HepG2 (cell line): ENCODE measurements around the gene ANKHD1. TPM values are rescaled to one million over a fixed set of nuclear protein-coding genes. Genes with fewer than 3 reads are reported as not detected.
A peak's percentile ranks its signal among the peaks of the same experiment; 100 is the strongest.

Experiments
- BHLHE40 ChIP-seq: IDR thresholded peaks from 2 replicates; pipeline ENCODE4 v1.6.1; 2011; ENCODE audit warnings: low read length, improper control_type of control experiment
- EP300 ChIP-seq, 3 experiments: sonication (generic) in 1 of 3; formaldehyde crosslinking in 1 of 3; IDR thresholded peaks; 2 replicates each; pipeline versions ENCODE4 v1.5.1 to v1.6.1; 2011 to 2020; ENCODE audit warnings: low read depth in 2 of 3, low read length in 2 of 3, borderline replicate concordance in 1 of 3, improper control_type of control experiment in 1 of 3, mild to moderate bottlenecking in 1 of 3, missing genetic modification reagents in 1 of 3, moderate library complexity in 1 of 3
- GATAD2A ChIP-seq: IDR thresholded peaks from 2 replicates; pipeline ENCODE4 v1.6.1; 2016
- GTF3A ChIP-seq: sonication (generic); formaldehyde crosslinking; conservative IDR thresholded peaks from 2 replicates; pipeline ENCODE4 v1.4.0; 2020; ENCODE audit warnings: mild to moderate bottlenecking, missing genetic modification reagents
- MIER2 ChIP-seq: IDR thresholded peaks from 2 replicates; pipeline ENCODE4 v1.6.1; 2016; ENCODE audit warnings: missing biosample characterization, missing genetic modification reagents
- MTERF4 ChIP-seq: sonication (generic); formaldehyde crosslinking; IDR thresholded peaks from 2 replicates; pipeline ENCODE4 v1.8.0; 2023; ENCODE audit warnings: mild to moderate bottlenecking, missing genetic modification reagents
- SP140L ChIP-seq: sonication (generic); formaldehyde crosslinking; IDR thresholded peaks from 2 replicates; pipeline ENCODE4 v1.4.0; 2020; ENCODE audit warnings: missing genetic modification reagents, borderline replicate concordance
- SSRP1 ChIP-seq: IDR thresholded peaks from 2 replicates; pipeline ENCODE4 v1.6.1; 2016; ENCODE audit warnings: control low read depth
- XRCC5 ChIP-seq: fragments of 200-400 bp; formaldehyde crosslinking; optimal IDR thresholded peaks from 2 replicates; pipeline ENCODE3; 2017; ENCODE audit warnings: mild to moderate bottlenecking, low read length
- ZNF10 ChIP-seq: sonication (generic); formaldehyde crosslinking; IDR thresholded peaks from 2 replicates; pipeline ENCODE4 v1.4.0; 2020; ENCODE audit warnings: mild to moderate bottlenecking, low read depth, missing genetic modification reagents, borderline replicate concordance
- ZNF383 ChIP-seq: sonication (generic); formaldehyde crosslinking; IDR thresholded peaks from 2 replicates; pipeline ENCODE4 v1.4.0; 2020; ENCODE audit warnings: missing genetic modification reagents, mild to moderate bottlenecking, borderline replicate concordance
- ZNF407 ChIP-seq: sonication (generic); formaldehyde crosslinking; IDR thresholded peaks from one replicate; pipeline ENCODE4 v1.5.1; 2020; ENCODE audit warnings: mild to moderate bottlenecking, missing genetic modification reagents; ENCODE audit errors: not compliant biosample characterization
- ZNF563 ChIP-seq: sonication (generic); formaldehyde crosslinking; IDR thresholded peaks from 2 replicates; pipeline ENCODE4 v1.8.0; 2022; ENCODE audit warnings: mild to moderate bottlenecking, moderate library complexity, missing genetic modification reagents
- ZNF572 ChIP-seq: sonication (generic); formaldehyde crosslinking; IDR thresholded peaks from 2 replicates; pipeline ENCODE4 v1.5.1; 2020; ENCODE audit warnings: mild to moderate bottlenecking, missing genetic modification reagents
- ZNF709 ChIP-seq: sonication (generic); formaldehyde crosslinking; IDR thresholded peaks from 2 replicates; pipeline ENCODE4 v1.5.0; 2020; ENCODE audit warnings: mild to moderate bottlenecking, missing genetic modification reagents
- ZNF713 ChIP-seq: sonication (generic); formaldehyde crosslinking; IDR thresholded peaks from 2 replicates; pipeline ENCODE4 v1.4.0; 2020; ENCODE audit warnings: mild to moderate bottlenecking, missing genetic modification reagents
- ZSCAN5A ChIP-seq: sonication (generic); formaldehyde crosslinking; IDR thresholded peaks from 2 replicates; pipeline ENCODE4 v1.8.0; 2022; ENCODE audit warnings: mild to moderate bottlenecking, missing genetic modification reagents, borderline replicate concordance
- polyA plus RNA-seq, 8 experiments: library from polyadenylated mRNA; depleted of rRNA in 3 of 8; stranded (reverse) in 7 of 8; unstranded in 1 of 8; fragments of >200 nt; fragmentation: Illumina TruSeq in 4 of 8; extraction: Trizol in 4 of 8; gene quantifications; 2 replicates each; pipeline versions ENCODE4 v1.2.1 to v1.2.3, GENCODE V29; 2011 to 2016; ENCODE audit warnings: low read depth in 4 of 8, missing spikeins in 1 of 8, mixed read lengths in 1 of 8; ENCODE audit not compliant: insufficient read depth in 1 of 8
- total RNA-seq, 5 experiments: library from RNA; depleted of rRNA; stranded (reverse); fragments of >200 nt; fragmentation: Illumina TruSeq; extraction: Trizol; gene quantifications; 2 replicates each; pipeline ENCODE4 v1.2.3, GENCODE V29; 2016; ENCODE audit warnings: low read depth in 1 of 5

The ANKHD1 gene
- total and polyA plus RNA-seq, 2 of the 13 experiments (the other 11 are each of a cell fraction or from before 2014, with no cell fraction given) = 69.9 to 82.0 TPM

GRCh38 chr5:140546851-140547507 is 145.3 kb downstream of the ANKHD1 start (continued):
- TF ChIP-seq ZSCAN5A (CRISPR knock-in tag) (peak; percentile 56; the same call in 1 of the 2 replicates), ZNF713 (no peak), ZNF407 (CRISPR knock-in tag) (peak; percentile 74), MTERF4 (CRISPR knock-in tag) (peak; percentile 87), GATAD2A (CRISPR knock-in tag) (0 out of 2 replicates have a peak, but pooled peaks have one; percentile 7), ZNF563 (CRISPR knock-in tag) (peak; percentile 36; the same call in 1 of the 2 replicates), MIER2 (CRISPR knock-in tag) (no peak), BHLHE40 (no peak), SSRP1 (CRISPR knock-in tag) (0 out of 2 replicates have a peak, but pooled peaks have one; percentile 52), ZNF572 (peak; percentile 69; the same call in 1 of the 2 replicates), GTF3A (0 out of 2 replicates have a peak, but pooled peaks have one; percentile 40), ZNF10 (CRISPR knock-in tag) (no peak), XRCC5 (peak; percentile 4), ZNF383 (no peak), ZNF709 (CRISPR knock-in tag) (peak; percentile 80; the same call in 1 of the 2 replicates), EP300 (IDR thresholded peaks at IDR 0.05; ENCODE audit: low read depth in 2 of 2, low read length in 2 of 2) (peak in 1 of 2 experiments; percentile 40; a peak in 1 of 4 replicates), EP300 (CRISPR knock-in tag; IDR thresholded peaks at IDR 0.05; ENCODE audit: borderline replicate concordance) (no peak), SP140L (CRISPR knock-in tag) (no peak)
